HEK293 (cell line): Measurements from ENCODE around the gene HSDL2.

Experiments
- CTCF ChIA-PET: fragments of 350-600 bp; formaldehyde crosslinking; extraction: SDS; loops from one replicate; lab custom pipeline; 2021; ENCODE audit warnings: antibody characterized with exemption; lab: Yijun Ruan, JAX
- POLR2A ChIA-PET: fragments of 300-600 bp; formaldehyde crosslinking; extraction: SDS; loops from one replicate; lab custom pipeline; 2020; ENCODE audit warnings: antibody characterized with exemption, inconsistent platforms; lab: Yijun Ruan, JAX
- H3K27ac ChIP-seq: fragments of 200-500 bp; sonication (Bioruptor generic); 2 replicates; pipeline ENCODE4 v1.5.1; 2014; ENCODE audit warnings: low read depth, low read length, control low read depth, inconsistent platforms; ENCODE audit errors: extremely low read depth
- H3K36me3 ChIP-seq, 2 experiments: fragments of 200-500 bp in 1 of 2; sonication (Bioruptor generic) in 1 of 2; 1 replicate in 1 of 2; 2 replicates in 1 of 2; pipeline ENCODE4 v1.5.1; 2014 to 2017; ENCODE audit warnings: inconsistent platforms in 2 of 2, low read length in 2 of 2; ENCODE audit not compliant: control insufficient read depth in 2 of 2, insufficient read depth in 1 of 2
- H3K4me1 ChIP-seq: fragments of 200-500 bp; sonication (Bioruptor generic); 2 replicates; pipeline ENCODE4 v1.5.1; 2014; ENCODE audit warnings: mild to moderate bottlenecking, low read length, inconsistent platforms; ENCODE audit not compliant: control insufficient read depth, insufficient read depth
- H3K4me3 ChIP-seq: 2 replicates; pipeline ENCODE4 v1.5.1; 2011; ENCODE audit warnings: low read depth, mild to moderate bottlenecking, control low read depth, low read length, moderate library complexity
- H3K9me3 ChIP-seq: fragments of 200-500 bp; sonication (Bioruptor generic); 2 replicates; pipeline ENCODE4 v1.5.1; 2014; ENCODE audit warnings: low read depth, low read length, inconsistent platforms; ENCODE audit not compliant: control insufficient read depth, insufficient read depth
- MEIS1 ChIP-seq: sonication (generic); formaldehyde crosslinking; IDR thresholded peaks from 2 replicates; pipeline ENCODE4 v1.8.1; 2022; ENCODE audit warnings: missing genetic modification reagents, mild to moderate bottlenecking, borderline replicate concordance
- ZNF292 ChIP-seq: fragments of 450-650 bp; formaldehyde crosslinking; IDR thresholded peaks from 2 replicates; pipeline ENCODE4 v1.5.1; 2016; ENCODE audit warnings: low read depth, missing biosample characterization, missing genetic modification characterization, borderline replicate concordance
- ZNF571 ChIP-seq: fragments of 450-650 bp; formaldehyde crosslinking; IDR thresholded peaks from 2 replicates; pipeline ENCODE4 v1.5.0; 2017; ENCODE audit warnings: missing biosample characterization, missing genetic modification characterization
- ZNF626 ChIP-seq: fragments of 450-650 bp; sonication (Bioruptor Pico); formaldehyde crosslinking; IDR thresholded peaks from 2 replicates; pipeline ENCODE4 v1.5.1; 2018; ENCODE audit warnings: missing biosample characterization, missing genetic modification characterization, inconsistent platforms
- TF ChIP-seq, protein P1 (sequence below): fragments of 450-650 bp; formaldehyde crosslinking; IDR thresholded peaks from 2 replicates; pipeline ENCODE4 v1.5.1; 2016; ENCODE audit warnings: missing biosample characterization, missing genetic modification characterization
- TF ChIP-seq, protein P2 (sequence below): fragments of 450-650 bp; formaldehyde crosslinking; IDR thresholded peaks from 2 replicates; pipeline ENCODE4 v1.5.1; 2016; ENCODE audit warnings: missing biosample characterization, missing genetic modification characterization
- TF ChIP-seq, protein P3 (sequence below): fragments of 450-650 bp; formaldehyde crosslinking; IDR thresholded peaks from 2 replicates; pipeline ENCODE4 v1.5.1; 2016; ENCODE audit warnings: missing biosample characterization, missing genetic modification characterization, low read depth
- TF ChIP-seq, protein P4 (sequence below): fragments of 450-650 bp; formaldehyde crosslinking; conservative IDR thresholded peaks from 2 replicates; pipeline ENCODE4 v1.5.1; 2016; ENCODE audit warnings: low read depth, missing biosample characterization, missing genetic modification characterization
- TF ChIP-seq, protein P5 (sequence below): fragments of 450-650 bp; formaldehyde crosslinking; IDR thresholded peaks from 2 replicates; pipeline ENCODE4 v1.5.1; 2016; ENCODE audit warnings: missing biosample characterization, missing genetic modification characterization
- TF ChIP-seq, protein P6 (sequence below): fragments of 450-650 bp; formaldehyde crosslinking; IDR thresholded peaks from 2 replicates; pipeline ENCODE4 v1.5.1; 2016; ENCODE audit warnings: missing biosample characterization, missing genetic modification characterization

HSDL2 gene

DNA sequence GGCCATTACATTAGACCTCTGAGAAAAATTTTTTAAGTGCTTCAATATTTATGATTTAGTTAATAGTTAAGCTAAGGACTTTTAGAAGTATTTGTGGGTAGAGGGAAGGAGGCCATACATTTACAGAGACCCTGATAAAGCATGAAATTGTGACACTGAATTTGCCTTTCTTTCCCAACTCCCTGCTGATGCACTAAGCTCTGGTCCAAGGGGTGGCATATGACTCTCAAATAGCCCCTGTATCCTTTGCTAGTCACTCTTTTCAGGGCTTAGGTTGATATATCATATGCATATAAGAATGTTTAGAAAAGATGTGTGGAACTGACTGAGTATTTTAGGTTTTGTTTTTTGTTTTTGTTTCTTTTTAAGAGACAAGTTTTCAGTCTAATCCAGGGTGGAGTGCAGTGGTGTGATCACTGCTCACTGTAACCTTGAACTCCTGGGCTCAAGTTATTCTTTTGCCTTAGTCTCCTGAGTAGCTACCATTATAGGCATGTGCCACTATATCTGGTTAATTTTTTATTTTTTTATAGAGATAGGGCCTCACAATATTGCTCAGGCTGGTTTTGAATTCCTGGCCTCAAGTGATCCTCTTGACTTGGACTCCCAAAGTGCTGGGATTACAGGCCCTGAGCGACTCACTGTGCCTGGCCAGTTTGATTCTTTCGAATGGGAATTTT, 127.2 kb downstream of the HSDL2 start:
- Histone ChIP-seq H3K4me1 (no peaks in the 10 kb centered on the region), H3K27ac (no peak overlapping the region), H3K4me3 (no peak overlapping the region), H3K36me3 (no peaks in the 10 kb centered on the region), H3K9me3 (no peaks in the 10 kb centered on the region)
- ChIA-PET CTCF (no interaction called here), POLR2A (interaction anchor here (2.6 kb wide), 1 partner anchor 21 kb away, joined by 10 read pairs; the partner anchor contains the start of gene KIAA1958)
- TF ChIP-seq ZNF571 (tag by site-specific recombination) (no peak), ZNF292 (tag by site-specific recombination) (no peak), ZNF626 (no peak), MEIS1 (CRISPR knock-in tag) (no peak)
- TF ChIP-seq, protein P1, sequence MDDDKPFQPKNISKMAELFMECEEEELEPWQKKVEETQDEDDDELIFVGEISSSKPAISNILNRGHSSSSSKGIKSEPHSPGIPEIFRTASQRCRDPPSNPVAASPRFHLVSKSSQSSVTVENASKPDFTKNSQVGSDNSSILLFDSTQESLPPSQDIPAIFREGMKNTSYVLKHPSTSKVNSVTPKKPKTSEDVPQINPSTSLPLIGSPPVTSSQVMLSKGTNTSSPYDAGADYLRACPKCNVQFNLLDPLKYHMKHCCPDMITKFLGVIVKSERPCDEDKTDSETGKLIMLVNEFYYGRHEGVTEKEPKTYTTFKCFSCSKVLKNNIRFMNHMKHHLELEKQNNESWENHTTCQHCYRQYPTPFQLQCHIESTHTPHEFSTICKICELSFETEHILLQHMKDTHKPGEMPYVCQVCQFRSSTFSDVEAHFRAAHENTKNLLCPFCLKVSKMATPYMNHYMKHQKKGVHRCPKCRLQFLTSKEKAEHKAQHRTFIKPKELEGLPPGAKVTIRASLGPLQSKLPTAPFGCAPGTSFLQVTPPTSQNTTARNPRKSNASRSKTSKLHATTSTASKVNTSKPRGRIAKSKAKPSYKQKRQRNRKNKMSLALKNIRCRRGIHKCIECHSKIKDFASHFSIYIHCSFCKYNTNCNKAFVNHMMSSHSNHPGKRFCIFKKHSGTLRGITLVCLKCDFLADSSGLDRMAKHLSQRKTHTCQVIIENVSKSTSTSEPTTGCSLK (tag by site-specific recombination) = no peak
- TF ChIP-seq, protein P2, sequence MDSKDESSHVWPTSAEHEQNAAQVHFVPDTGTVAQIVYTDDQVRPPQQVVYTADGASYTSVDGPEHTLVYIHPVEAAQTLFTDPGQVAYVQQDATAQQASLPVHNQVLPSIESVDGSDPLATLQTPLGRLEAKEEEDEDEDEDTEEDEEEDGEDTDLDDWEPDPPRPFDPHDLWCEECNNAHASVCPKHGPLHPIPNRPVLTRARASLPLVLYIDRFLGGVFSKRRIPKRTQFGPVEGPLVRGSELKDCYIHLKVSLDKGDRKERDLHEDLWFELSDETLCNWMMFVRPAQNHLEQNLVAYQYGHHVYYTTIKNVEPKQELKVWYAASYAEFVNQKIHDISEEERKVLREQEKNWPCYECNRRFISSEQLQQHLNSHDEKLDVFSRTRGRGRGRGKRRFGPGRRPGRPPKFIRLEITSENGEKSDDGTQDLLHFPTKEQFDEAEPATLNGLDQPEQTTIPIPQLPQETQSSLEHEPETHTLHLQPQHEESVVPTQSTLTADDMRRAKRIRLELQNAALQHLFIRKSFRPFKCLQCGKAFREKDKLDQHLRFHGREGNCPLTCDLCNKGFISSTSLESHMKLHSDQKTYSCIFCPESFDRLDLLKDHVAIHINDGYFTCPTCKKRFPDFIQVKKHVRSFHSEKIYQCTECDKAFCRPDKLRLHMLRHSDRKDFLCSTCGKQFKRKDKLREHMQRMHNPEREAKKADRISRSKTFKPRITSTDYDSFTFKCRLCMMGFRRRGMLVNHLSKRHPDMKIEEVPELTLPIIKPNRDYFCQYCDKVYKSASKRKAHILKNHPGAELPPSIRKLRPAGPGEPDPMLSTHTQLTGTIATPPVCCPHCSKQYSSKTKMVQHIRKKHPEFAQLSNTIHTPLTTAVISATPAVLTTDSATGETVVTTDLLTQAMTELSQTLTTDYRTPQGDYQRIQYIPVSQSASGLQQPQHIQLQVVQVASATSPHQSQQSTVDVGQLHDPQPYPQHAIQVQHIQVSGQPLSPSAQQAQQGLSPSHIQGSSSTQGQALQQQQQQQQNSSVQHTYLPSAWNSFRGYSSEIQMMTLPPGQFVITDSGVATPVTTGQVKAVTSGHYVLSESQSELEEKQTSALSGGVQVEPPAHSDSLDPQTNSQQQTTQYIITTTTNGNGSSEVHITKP (tag by site-specific recombination) = no peak
- TF ChIP-seq, protein P3, sequence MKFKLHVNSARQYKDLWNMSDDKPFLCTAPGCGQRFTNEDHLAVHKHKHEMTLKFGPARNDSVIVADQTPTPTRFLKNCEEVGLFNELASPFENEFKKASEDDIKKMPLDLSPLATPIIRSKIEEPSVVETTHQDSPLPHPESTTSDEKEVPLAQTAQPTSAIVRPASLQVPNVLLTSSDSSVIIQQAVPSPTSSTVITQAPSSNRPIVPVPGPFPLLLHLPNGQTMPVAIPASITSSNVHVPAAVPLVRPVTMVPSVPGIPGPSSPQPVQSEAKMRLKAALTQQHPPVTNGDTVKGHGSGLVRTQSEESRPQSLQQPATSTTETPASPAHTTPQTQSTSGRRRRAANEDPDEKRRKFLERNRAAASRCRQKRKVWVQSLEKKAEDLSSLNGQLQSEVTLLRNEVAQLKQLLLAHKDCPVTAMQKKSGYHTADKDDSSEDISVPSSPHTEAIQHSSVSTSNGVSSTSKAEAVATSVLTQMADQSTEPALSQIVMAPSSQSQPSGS = no peak
- TF ChIP-seq, protein P4, sequence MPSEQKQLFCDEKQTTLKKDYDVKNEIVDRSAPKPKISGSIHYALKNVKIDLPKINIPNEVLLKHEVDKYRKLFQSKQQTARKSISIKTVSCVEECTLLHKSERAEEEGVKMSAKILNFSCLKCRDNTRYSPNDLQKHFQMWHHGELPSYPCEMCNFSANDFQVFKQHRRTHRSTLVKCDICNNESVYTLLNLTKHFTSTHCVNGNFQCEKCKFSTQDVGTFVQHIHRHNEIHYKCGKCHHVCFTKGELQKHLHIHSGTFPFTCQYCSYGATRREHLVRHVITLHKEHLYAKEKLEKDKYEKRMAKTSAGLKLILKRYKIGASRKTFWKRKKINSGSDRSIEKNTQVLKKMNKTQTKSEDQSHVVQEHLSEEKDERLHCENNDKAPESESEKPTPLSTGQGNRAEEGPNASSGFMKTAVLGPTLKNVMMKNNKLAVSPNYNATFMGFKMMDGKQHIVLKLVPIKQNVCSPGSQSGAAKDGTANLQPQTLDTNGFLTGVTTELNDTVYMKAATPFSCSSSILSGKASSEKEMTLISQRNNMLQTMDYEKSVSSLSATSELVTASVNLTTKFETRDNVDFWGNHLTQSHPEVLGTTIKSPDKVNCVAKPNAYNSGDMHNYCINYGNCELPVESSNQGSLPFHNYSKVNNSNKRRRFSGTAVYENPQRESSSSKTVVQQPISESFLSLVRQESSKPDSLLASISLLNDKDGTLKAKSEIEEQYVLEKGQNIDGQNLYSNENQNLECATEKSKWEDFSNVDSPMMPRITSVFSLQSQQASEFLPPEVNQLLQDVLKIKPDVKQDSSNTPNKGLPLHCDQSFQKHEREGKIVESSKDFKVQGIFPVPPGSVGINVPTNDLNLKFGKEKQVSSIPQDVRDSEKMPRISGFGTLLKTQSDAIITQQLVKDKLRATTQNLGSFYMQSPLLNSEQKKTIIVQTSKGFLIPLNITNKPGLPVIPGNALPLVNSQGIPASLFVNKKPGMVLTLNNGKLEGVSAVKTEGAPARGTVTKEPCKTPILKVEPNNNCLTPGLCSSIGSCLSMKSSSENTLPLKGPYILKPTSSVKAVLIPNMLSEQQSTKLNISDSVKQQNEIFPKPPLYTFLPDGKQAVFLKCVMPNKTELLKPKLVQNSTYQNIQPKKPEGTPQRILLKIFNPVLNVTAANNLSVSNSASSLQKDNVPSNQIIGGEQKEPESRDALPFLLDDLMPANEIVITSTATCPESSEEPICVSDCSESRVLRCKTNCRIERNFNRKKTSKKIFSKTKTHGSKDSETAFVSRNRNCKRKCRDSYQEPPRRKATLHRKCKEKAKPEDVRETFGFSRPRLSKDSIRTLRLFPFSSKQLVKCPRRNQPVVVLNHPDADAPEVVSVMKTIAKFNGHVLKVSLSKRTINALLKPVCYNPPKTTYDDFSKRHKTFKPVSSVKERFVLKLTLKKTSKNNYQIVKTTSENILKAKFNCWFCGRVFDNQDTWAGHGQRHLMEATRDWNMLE (tag by site-specific recombination) = no peak
- TF ChIP-seq, protein P5, sequence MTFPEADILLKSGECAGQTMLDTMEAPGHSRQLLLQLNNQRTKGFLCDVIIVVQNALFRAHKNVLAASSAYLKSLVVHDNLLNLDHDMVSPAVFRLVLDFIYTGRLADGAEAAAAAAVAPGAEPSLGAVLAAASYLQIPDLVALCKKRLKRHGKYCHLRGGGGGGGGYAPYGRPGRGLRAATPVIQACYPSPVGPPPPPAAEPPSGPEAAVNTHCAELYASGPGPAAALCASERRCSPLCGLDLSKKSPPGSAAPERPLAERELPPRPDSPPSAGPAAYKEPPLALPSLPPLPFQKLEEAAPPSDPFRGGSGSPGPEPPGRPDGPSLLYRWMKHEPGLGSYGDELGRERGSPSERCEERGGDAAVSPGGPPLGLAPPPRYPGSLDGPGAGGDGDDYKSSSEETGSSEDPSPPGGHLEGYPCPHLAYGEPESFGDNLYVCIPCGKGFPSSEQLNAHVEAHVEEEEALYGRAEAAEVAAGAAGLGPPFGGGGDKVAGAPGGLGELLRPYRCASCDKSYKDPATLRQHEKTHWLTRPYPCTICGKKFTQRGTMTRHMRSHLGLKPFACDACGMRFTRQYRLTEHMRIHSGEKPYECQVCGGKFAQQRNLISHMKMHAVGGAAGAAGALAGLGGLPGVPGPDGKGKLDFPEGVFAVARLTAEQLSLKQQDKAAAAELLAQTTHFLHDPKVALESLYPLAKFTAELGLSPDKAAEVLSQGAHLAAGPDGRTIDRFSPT (tag by site-specific recombination) = no peak
- TF ChIP-seq, protein P6, sequence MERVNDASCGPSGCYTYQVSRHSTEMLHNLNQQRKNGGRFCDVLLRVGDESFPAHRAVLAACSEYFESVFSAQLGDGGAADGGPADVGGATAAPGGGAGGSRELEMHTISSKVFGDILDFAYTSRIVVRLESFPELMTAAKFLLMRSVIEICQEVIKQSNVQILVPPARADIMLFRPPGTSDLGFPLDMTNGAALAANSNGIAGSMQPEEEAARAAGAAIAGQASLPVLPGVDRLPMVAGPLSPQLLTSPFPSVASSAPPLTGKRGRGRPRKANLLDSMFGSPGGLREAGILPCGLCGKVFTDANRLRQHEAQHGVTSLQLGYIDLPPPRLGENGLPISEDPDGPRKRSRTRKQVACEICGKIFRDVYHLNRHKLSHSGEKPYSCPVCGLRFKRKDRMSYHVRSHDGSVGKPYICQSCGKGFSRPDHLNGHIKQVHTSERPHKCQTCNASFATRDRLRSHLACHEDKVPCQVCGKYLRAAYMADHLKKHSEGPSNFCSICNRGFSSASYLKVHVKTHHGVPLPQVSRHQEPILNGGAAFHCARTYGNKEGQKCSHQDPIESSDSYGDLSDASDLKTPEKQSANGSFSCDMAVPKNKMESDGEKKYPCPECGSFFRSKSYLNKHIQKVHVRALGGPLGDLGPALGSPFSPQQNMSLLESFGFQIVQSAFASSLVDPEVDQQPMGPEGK = no peak
